SK-N-SH (cell line): ENCODE results near the gene SLCO3A1. TPM values are rescaled to one million over a fixed set of nuclear protein-coding genes. Genes with fewer than 3 reads are reported as not detected.

Source experiments
- CTCF ChIA-PET: fragments of 300-600, 350-600 bp; formaldehyde crosslinking; extraction: SDS; loops from one replicate; lab custom pipeline; 2021; lab: Yijun Ruan, JAX
- POLR2A ChIA-PET: fragments of 350-600 bp; sonication (Branson Sonifier 250); formaldehyde crosslinking; extraction: SDS; loops from one replicate; lab custom pipeline; 2020; ENCODE audit warnings: antibody characterized with exemption, inconsistent platforms; lab: Yijun Ruan, JAX
- DNase-seq: peaks from one replicate; pipeline ENCODE4 v3.0.0; 2012
- H2AFZ ChIP-seq: fragments of 200-600 bp; sonication (generic); 2 replicates; pipeline ENCODE4 v1.8.1; 2016; ENCODE audit warnings: antibody characterized with exemption, mild to moderate bottlenecking, low read depth
- H3F3A ChIP-seq: fragments of 200-600 bp; sonication (generic); replicated peaks from 2 replicates; pipeline ENCODE3; 2016; ENCODE audit warnings: antibody characterized with exemption, mild to moderate bottlenecking; ENCODE audit not compliant: insufficient read depth
- H3K27ac ChIP-seq, 2 experiments: fragments of 200-500 bp in 1 of 2; fragments of 200-600 bp in 1 of 2; sonication (Bioruptor generic) in 1 of 2; sonication (generic), shearing (Covaris generic) in 1 of 2; 2 replicates each; pipeline versions ENCODE4 v1.5.1 to v1.6.1; 2014 to 2016; ENCODE audit warnings: low read depth in 2 of 2, inconsistent platforms in 1 of 2, low read length in 1 of 2, mild to moderate bottlenecking in 1 of 2, mixed read lengths in 1 of 2
- H3K27me3 ChIP-seq: fragments of 200-600 bp; sonication (generic), shearing (Covaris generic); 2 replicates; pipeline ENCODE4 v1.6.1; 2016; ENCODE audit warnings: mixed run types; ENCODE audit not compliant: insufficient read depth
- H3K36me3 ChIP-seq, 2 experiments: fragments of 200-500 bp in 1 of 2; fragments of 200-600 bp in 1 of 2; sonication (Bioruptor generic) in 1 of 2; sonication (generic) in 1 of 2; replicated peaks in 1 of 2; 2 replicates each; pipeline versions ENCODE3 to v1.5.1; 2014 to 2016; ENCODE audit warnings: low read length in 1 of 2, mild to moderate bottlenecking in 1 of 2; ENCODE audit not compliant: insufficient read depth in 2 of 2, control insufficient read depth in 1 of 2
- H3K4me1 ChIP-seq, 2 experiments: fragments of 200-500 bp in 1 of 2; fragments of 200-600 bp in 1 of 2; sonication (Bioruptor generic) in 1 of 2; sonication (generic), shearing (Covaris generic) in 1 of 2; 2 replicates each; pipeline versions ENCODE4 v1.5.1 to v1.6.1; 2014 to 2016; ENCODE audit warnings: low read depth in 1 of 2, low read length in 1 of 2, mixed run types in 1 of 2; ENCODE audit not compliant: insufficient read depth in 2 of 2, control insufficient read depth in 1 of 2
- H3K4me2 ChIP-seq: fragments of 200-600 bp; sonication (generic), shearing (Covaris generic); 2 replicates; pipeline ENCODE4 v1.6.1; 2017; ENCODE audit warnings: mixed run types
- H3K4me3 ChIP-seq, 2 experiments: fragments of 200-500 bp in 1 of 2; fragments of 200-600 bp in 1 of 2; sonication (Bioruptor generic) in 1 of 2; sonication (generic), shearing (Covaris generic) in 1 of 2; 2 replicates each; pipeline versions ENCODE4 v1.5.1 to v1.8.1; 2014 to 2016; ENCODE audit warnings: low read depth in 2 of 2, inconsistent platforms in 1 of 2, low read length in 1 of 2, mild to moderate bottlenecking in 1 of 2, mixed read lengths in 1 of 2, moderate library complexity in 1 of 2
- H3K79me2 ChIP-seq: fragments of 200-600 bp; sonication (generic); 2 replicates; pipeline ENCODE4 v1.8.1; 2017; ENCODE audit warnings: mild to moderate bottlenecking; ENCODE audit not compliant: insufficient read depth
- H3K9ac ChIP-seq: fragments of 200-600 bp; sonication (generic); 2 replicates; pipeline ENCODE4 v1.6.1; 2017; ENCODE audit warnings: mixed run types
- H3K9me2 ChIP-seq: fragments of 200-600 bp; sonication (generic); 2 replicates; pipeline ENCODE4 v1.6.1; 2017; ENCODE audit warnings: mixed run types
- H3K9me3 ChIP-seq: fragments of 200-600 bp; sonication (generic); 2 replicates; pipeline ENCODE4 v1.6.1; 2017; ENCODE audit warnings: mixed run types, mild to moderate bottlenecking, moderate library complexity
- H4K20me1 ChIP-seq: fragments of 200-600 bp; sonication (generic); 2 replicates; pipeline ENCODE4 v1.6.1; 2017; ENCODE audit warnings: mild to moderate bottlenecking, mixed run types; ENCODE audit not compliant: insufficient read depth
- CTCF ChIP-seq: fragments of 200-600 bp; sonication (generic); IDR thresholded peaks from 2 replicates; pipeline ENCODE4 v1.6.1; 2017; ENCODE audit warnings: antibody characterized with exemption, mild to moderate bottlenecking, moderate library complexity
- ELF1 ChIP-seq: IDR thresholded peaks from 2 replicates; pipeline ENCODE4 v1.4.0; 2012
- EZH2phosphoT487 ChIP-seq: fragments of 200-600 bp; sonication (generic); IDR thresholded peaks from 2 replicates; pipeline ENCODE4 v1.6.1; 2017; ENCODE audit warnings: low read depth, mixed run types, mild to moderate bottlenecking, antibody characterized with exemption, moderate library complexity, borderline replicate concordance
- FOSL2 ChIP-seq: IDR thresholded peaks from 2 replicates; pipeline ENCODE4 v1.4.0; 2012; ENCODE audit warnings: low read depth, mild to moderate bottlenecking, moderate library complexity, borderline replicate concordance
- FOXJ3 ChIP-seq: sonication (generic); formaldehyde crosslinking; IDR thresholded peaks from 2 replicates; pipeline ENCODE4 v1.5.1; 2020; ENCODE audit warnings: mild to moderate bottlenecking, missing genetic modification reagents
- FOXM1 ChIP-seq: IDR thresholded peaks from 2 replicates; pipeline ENCODE4 v1.4.0; 2012; ENCODE audit warnings: low read depth, mild to moderate bottlenecking
- GATA2 ChIP-seq: sonication (generic); formaldehyde crosslinking; IDR thresholded peaks from 2 replicates; pipeline ENCODE4 v1.5.0; 2020; ENCODE audit warnings: mild to moderate bottlenecking, missing genetic modification reagents
- MAX ChIP-seq: IDR thresholded peaks from 2 replicates; pipeline ENCODE4 v1.4.0; 2012; ENCODE audit warnings: low read depth
- MEF2A ChIP-seq: IDR thresholded peaks from 2 replicates; pipeline ENCODE4 v1.4.0; 2012; ENCODE audit warnings: low read depth, borderline replicate concordance
- NFIC ChIP-seq: IDR thresholded peaks from 2 replicates; pipeline ENCODE4 v1.4.0; 2012; ENCODE audit warnings: borderline replicate concordance
- POLR2AphosphoS5 ChIP-seq: IDR thresholded peaks from 2 replicates; pipeline ENCODE4 v1.6.1; 2012; ENCODE audit warnings: low read depth, low read length
- RAD21 ChIP-seq: IDR thresholded peaks from 2 replicates; pipeline ENCODE4 v1.6.1; 2012; ENCODE audit warnings: mild to moderate bottlenecking, low read length
- REST ChIP-seq: IDR thresholded peaks from 2 replicates; pipeline ENCODE4 v1.6.1; 2012; ENCODE audit warnings: mild to moderate bottlenecking, low read depth, low read length, moderate library complexity
- RFX5 ChIP-seq: IDR thresholded peaks from 2 replicates; pipeline ENCODE4 v1.6.1; 2012; ENCODE audit warnings: mild to moderate bottlenecking, improper control_type of control experiment, low read length
- SIN3A ChIP-seq: IDR thresholded peaks from 2 replicates; pipeline ENCODE4 v1.6.1; 2012; ENCODE audit warnings: low read depth, mild to moderate bottlenecking, low read length, moderate library complexity, borderline replicate concordance
- SMC3 ChIP-seq: IDR thresholded peaks from 2 replicates; pipeline ENCODE4 v1.6.1; 2012; ENCODE audit warnings: low read depth, low read length, improper control_type of control experiment
- TCF12 ChIP-seq: IDR thresholded peaks from 2 replicates; pipeline ENCODE4 v1.4.0; 2012
- WGBS: methylation state at CpG from one replicate; pipeline ENCODE4 v1.1.6; 2017; ENCODE audit warnings: low lambda C conversion rate; 5-methylcytosine and 5-hydroxymethylcytosine counted together
- polyA plus RNA-seq, 3 experiments: library from polyadenylated mRNA; depleted of rRNA; stranded (reverse); fragments of >200 nt; gene quantifications; 2 replicates each; pipeline ENCODE4 v1.2.3, GENCODE V29; 2012
- TF ChIP-seq, protein P1 (sequence below): fragments of 150-350 bp; IDR thresholded peaks from 2 replicates; pipeline ENCODE4 v1.6.1; 2016; ENCODE audit warnings: mild to moderate bottlenecking, low read depth, low read length
- TF ChIP-seq, protein P2 (sequence below): fragments of 150-350 bp; IDR thresholded peaks from 2 replicates; pipeline ENCODE4 v1.6.1; 2017; ENCODE audit warnings: antibody characterized with exemption, low read length, low read depth, borderline replicate concordance

SLCO3A1 gene
- polyA plus RNA-seq, 1 of the 3 experiments (the other 2 are of a cell fraction) = 19.7 TPM

DNA sequence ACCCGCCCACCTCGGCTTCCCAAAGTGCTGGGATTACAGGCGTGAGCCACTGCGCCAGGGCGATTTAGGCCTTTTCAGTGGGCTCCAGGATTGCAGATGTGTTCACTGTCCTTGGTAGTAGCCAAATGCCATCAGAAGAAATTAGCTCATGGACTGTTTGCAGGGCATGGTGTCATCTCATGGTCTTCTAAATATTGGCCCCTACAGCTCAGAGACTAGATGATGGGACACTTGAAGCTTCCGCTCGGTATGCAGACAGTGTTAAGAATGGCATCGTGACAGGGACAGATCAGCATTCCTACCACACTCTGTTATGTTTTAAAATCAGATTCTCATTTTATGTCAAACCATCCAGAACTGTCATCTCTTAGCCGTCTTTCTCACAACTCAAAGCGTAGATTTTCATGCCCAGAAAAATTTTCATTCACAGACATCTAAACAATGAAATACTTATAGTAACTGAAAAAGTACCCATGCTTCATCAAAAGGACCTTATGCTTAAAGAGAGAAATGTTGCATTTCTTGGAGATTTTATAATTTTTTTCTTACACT, 24.9 kb downstream of the SLCO3A1 start (continued):
- TF ChIP-seq, protein P1, sequence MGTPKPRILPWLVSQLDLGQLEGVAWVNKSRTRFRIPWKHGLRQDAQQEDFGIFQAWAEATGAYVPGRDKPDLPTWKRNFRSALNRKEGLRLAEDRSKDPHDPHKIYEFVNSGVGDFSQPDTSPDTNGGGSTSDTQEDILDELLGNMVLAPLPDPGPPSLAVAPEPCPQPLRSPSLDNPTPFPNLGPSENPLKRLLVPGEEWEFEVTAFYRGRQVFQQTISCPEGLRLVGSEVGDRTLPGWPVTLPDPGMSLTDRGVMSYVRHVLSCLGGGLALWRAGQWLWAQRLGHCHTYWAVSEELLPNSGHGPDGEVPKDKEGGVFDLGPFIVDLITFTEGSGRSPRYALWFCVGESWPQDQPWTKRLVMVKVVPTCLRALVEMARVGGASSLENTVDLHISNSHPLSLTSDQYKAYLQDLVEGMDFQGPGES = no peak
- TF ChIP-seq, all 33 proteins: peak for 0

- CTCF ChIA-PET = no interaction called here
- Histone ChIP-seq H3K4me1 (no peaks in the 10 kb centered on the region), H3K36me3 (no peaks in the 10 kb centered on the region), H3F3A (no peaks in the 10 kb centered on the region), H4K20me1 (no peaks in the 10 kb centered on the region), H3K4me2 (no peak overlapping the region), H3K9me2 (no peaks in the 10 kb centered on the region), H3K79me2 (0 out of 2 replicates have a peak, but pooled peaks cover 4% of the 10 kb centered on the region), H3K27me3 (no peaks in the 10 kb centered on the region), H3K9me3 (no peaks in the 10 kb centered on the region), H2AFZ (no peak overlapping the region), H3K27ac (no peak overlapping the region), H3K9ac (no peak overlapping the region), H3K4me3 (no peak overlapping the region)
- TF ChIP-seq RFX5 (peak; percentile 82; the same call in 1 of the 2 replicates), RAD21 (no peak)
- 90% methylated on average over 2 of the region's 2 CpGs for WGBS
- DNase-seq = no peak
- POLR2A ChIA-PET = no interaction called here
Observed at GRCh38 chr15:91879158-91879557, 25.6 kb downstream of the SLCO3A1 start.

GRCh38 chr15:91880373-91880772, 26.9 kb downstream of the SLCO3A1 start:
- no peak for DNase-seq
- whole genome bisulfite sequencing = 94% methylated on average over 3 of the region's 3 CpGs
- Histone ChIP-seq H3K4me2 (no peak overlapping the region), H3K9me2 (no peaks in the 10 kb centered on the region), H3K27me3 (no peaks in the 10 kb centered on the region), H3K9me3 (no peaks in the 10 kb centered on the region), H4K20me1 (no peaks in the 10 kb centered on the region), H3K9ac (no peak overlapping the region), H2AFZ (no peak overlapping the region), H3K4me1 (peaks cover 0 to 7% of the 10 kb centered on the region in 2 experiments), H3F3A (no peaks in the 10 kb centered on the region), H3K36me3 (no peaks in the 10 kb centered on the region), H3K27ac (no peak overlapping the region), H3K4me3 (no peak overlapping the region), H3K79me2 (0 out of 2 replicates have a peak, but pooled peaks cover 4% of the 10 kb centered on the region)
- ChIA-PET POLR2A (no interaction called here), CTCF (interaction anchor here (1.6 kb wide), 1 partner anchor 28 kb away, joined by 3 read pairs; no protein-coding TSS in a partner anchor)
- TF ChIP-seq, protein P2, sequence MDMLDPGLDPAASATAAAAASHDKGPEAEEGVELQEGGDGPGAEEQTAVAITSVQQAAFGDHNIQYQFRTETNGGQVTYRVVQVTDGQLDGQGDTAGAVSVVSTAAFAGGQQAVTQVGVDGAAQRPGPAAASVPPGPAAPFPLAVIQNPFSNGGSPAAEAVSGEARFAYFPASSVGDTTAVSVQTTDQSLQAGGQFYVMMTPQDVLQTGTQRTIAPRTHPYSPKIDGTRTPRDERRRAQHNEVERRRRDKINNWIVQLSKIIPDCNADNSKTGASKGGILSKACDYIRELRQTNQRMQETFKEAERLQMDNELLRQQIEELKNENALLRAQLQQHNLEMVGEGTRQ = no peak
- no peak for TF ChIP-seq FOXM1
- TF ChIP-seq POLR2AphosphoS5 = no peak
- TF ChIP-seq GATA2 (CRISPR knock-in tag) = no peak
- TF ChIP-seq TCF12 = no peak
- no peak for TF ChIP-seq ELF1
- no peak for TF ChIP-seq SIN3A
- no peak for TF ChIP-seq CTCF
- no peak for TF ChIP-seq REST
- no peak for TF ChIP-seq MAX
- no peak for TF ChIP-seq FOXJ3 (CRISPR knock-in tag)
- TF ChIP-seq NFIC = no peak
- TF ChIP-seq MEF2A = no peak
- TF ChIP-seq EZH2phosphoT487 = no peak
- TF ChIP-seq FOSL2 = no peak
- no peak for TF ChIP-seq SMC3
